PC-3 (cell line): ENCODE results near the gene GALNT10. TPM values are rescaled to one million over a fixed set of nuclear protein-coding genes. Genes with fewer than 3 reads are reported as not detected.

Experiments used
- ATAC-seq: fragments of 200-7000 bp; cut with Tn5 transposase; 2 replicates; pipeline ENCODE4 v1.9.1; 2020; ENCODE audit warnings: mild to moderate bottlenecking, moderate library complexity
- BruUV-seq: library from RNA; stranded (reverse); fragments of 400-500 nt; replicated peaks from 2 replicates; lab custom pipeline; 2021; lab: Mats Ljungman, UMichigan
- CTCF ChIA-PET: fragments of 300-600 bp; sonication (Branson Sonifier 250); formaldehyde crosslinking; loops from one replicate; lab custom pipeline; 2022; ENCODE audit warnings: antibody characterized with exemption; lab: Charles Lee
- POLR2A ChIA-PET: fragments of 300-600 bp; sonication (Branson Sonifier 250); formaldehyde crosslinking; loops from one replicate; lab custom pipeline; 2022; ENCODE audit warnings: antibody characterized with exemption; ENCODE audit not compliant: unreplicated experiment; lab: Charles Lee
- DNase-seq: peaks from one replicate; pipeline ENCODE4 v3.0.0-alpha.2; 2015
- H2AFZ ChIP-seq: fragments of 300-600 bp; sonication (generic); 2 replicates; pipeline ENCODE4 v1.6.0; 2016; ENCODE audit warnings: antibody characterized with exemption, low read length
- H3F3A ChIP-seq: fragments of 300-600 bp; sonication (generic); one replicate; pipeline ENCODE4 v1.6.0; 2017; ENCODE audit warnings: antibody characterized with exemption, low read length, control low read depth, mild to moderate bottlenecking; ENCODE audit not compliant: unreplicated experiment
- H3K27ac ChIP-seq: fragments of 300-600 bp; sonication (generic); 2 replicates; pipeline ENCODE4 v1.5.1; 2016; ENCODE audit warnings: mild to moderate bottlenecking, low read length
- H3K27me3 ChIP-seq: fragments of 300-600 bp; sonication (generic); 2 replicates; pipeline ENCODE4 v1.6.1; 2016; ENCODE audit warnings: low read length, mixed read lengths
- H3K36me3 ChIP-seq: fragments of 300-600 bp; sonication (generic); 2 replicates; pipeline ENCODE4 v1.6.1; 2016; ENCODE audit warnings: low read depth, mixed run types, low read length, mixed read lengths
- H3K4me1 ChIP-seq: fragments of 300-600 bp; sonication (generic); 2 replicates; pipeline ENCODE4 v1.5.1; 2016; ENCODE audit warnings: low read length; ENCODE audit not compliant: insufficient read depth
- H3K4me2 ChIP-seq: fragments of 300-600 bp; sonication (generic); 2 replicates; pipeline ENCODE4 v1.6.0; 2016; ENCODE audit warnings: low read length
- H3K4me3 ChIP-seq: fragments of 300-600 bp; sonication (generic); 2 replicates; pipeline ENCODE4 v1.5.1; 2016; ENCODE audit warnings: mild to moderate bottlenecking, low read length, mixed read lengths
- H3K79me2 ChIP-seq: fragments of 300-600 bp; sonication (generic); 2 replicates; pipeline ENCODE4 v1.6.1; 2017; ENCODE audit warnings: low read length, mixed read lengths
- H3K9ac ChIP-seq: fragments of 300-600 bp; sonication (generic); 2 replicates; pipeline ENCODE4 v1.6.0; 2016; ENCODE audit warnings: mild to moderate bottlenecking, low read length
- H3K9me2 ChIP-seq: fragments of 300-600 bp; sonication (generic); replicated peaks from 2 replicates; pipeline ENCODE4 v1.6.1; 2016; ENCODE audit warnings: mixed run types, low read length, mixed read lengths
- H3K9me3 ChIP-seq: fragments of 300-600 bp; sonication (generic); 2 replicates; pipeline ENCODE4 v1.6.1; 2016; ENCODE audit warnings: low read length, mixed read lengths
- H4K20me1 ChIP-seq: fragments of 300-600 bp; sonication (generic); 2 replicates; pipeline ENCODE4 v1.6.1; 2016; ENCODE audit warnings: low read length, mixed read lengths
- EZH2 ChIP-seq: fragments of 300-600 bp; sonication (generic); IDR thresholded peaks from one replicate; pipeline ENCODE4 v1.6.1; 2017; ENCODE audit warnings: antibody characterized with exemption, mild to moderate bottlenecking, low read length; ENCODE audit not compliant: unreplicated experiment
- EZH2phosphoT487 ChIP-seq: fragments of 300-600 bp; sonication (generic); IDR thresholded peaks from 2 replicates; pipeline ENCODE4 v1.6.1; 2018; ENCODE audit warnings: mild to moderate bottlenecking, antibody characterized with exemption, low read length, borderline replicate concordance
- intact Hi-C: fragments of 100-400 bp; cut with micrococcal nuclease; formaldehyde crosslinking; loops from 2 replicates; pipeline ENCODE4 v1.9.0; 2023
- total RNA-seq: library from RNA; depleted of rRNA; stranded (reverse); fragments of >200 nt; gene quantifications from 2 replicates; pipeline ENCODE4 v1.2.3, GENCODE V29; 2014
- TF ChIP-seq, protein P1 (sequence below): fragments of 300-600 bp; sonication (generic); conservative IDR thresholded peaks from 2 replicates; pipeline ENCODE4 v1.5.1; 2017; ENCODE audit warnings: antibody characterized with exemption, low read depth, mild to moderate bottlenecking, low read length

Gene GALNT10
- total RNA-seq, 1 experiment from 2014 or later, result 46.2 TPM

DNA sequence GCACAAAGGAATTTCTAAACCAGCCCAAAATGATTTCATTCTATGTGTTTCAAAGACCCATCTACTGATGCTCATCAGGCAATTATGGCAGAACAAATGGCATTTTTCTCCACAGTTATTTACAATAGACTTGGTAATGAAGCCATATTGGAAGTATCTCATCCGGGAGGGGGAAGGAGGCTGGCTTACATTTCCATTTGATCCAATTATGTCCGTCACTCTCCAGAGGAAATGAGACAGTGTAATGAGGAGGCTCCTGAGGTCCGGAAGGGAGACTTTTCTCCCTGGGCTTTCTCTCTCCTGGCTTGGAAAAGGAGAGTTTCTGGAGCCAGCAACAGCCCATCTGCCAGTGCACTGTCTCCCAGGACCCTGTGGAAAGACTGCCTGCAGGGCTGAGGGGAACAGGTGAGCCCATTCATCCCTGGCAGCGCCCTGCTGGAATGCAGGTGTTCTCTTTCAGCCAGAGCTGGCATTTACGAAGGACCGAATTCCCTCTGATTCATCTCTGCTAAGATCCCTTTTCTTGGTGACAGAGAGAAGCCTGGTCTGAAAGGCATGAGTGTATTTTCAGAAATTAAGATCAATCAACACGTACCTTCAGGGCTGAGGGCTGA is 200.3 kb downstream of the GALNT10 start:
- no peaks in the 10 kb centered on the region for H4K20me1 ChIP-seq
- peaks cover 7% of the 10 kb centered on the region; the same call in 1 of the 2 replicates for H3K4me1 ChIP-seq
- no TSS peak for BruUV-seq
- no peak overlapping the region for H3K4me2 ChIP-seq
- H3K9me3 ChIP-seq, result no peaks in the 10 kb centered on the region
- no peak overlapping the region for H3K9ac ChIP-seq
- DNase-seq (no peak), ATAC-seq (no peak)
- H3K4me3 ChIP-seq, result no peak overlapping the region
- TF ChIP-seq EZH2phosphoT487 (no peak), EZH2 (no peak)
- TF ChIP-seq, protein P1, sequence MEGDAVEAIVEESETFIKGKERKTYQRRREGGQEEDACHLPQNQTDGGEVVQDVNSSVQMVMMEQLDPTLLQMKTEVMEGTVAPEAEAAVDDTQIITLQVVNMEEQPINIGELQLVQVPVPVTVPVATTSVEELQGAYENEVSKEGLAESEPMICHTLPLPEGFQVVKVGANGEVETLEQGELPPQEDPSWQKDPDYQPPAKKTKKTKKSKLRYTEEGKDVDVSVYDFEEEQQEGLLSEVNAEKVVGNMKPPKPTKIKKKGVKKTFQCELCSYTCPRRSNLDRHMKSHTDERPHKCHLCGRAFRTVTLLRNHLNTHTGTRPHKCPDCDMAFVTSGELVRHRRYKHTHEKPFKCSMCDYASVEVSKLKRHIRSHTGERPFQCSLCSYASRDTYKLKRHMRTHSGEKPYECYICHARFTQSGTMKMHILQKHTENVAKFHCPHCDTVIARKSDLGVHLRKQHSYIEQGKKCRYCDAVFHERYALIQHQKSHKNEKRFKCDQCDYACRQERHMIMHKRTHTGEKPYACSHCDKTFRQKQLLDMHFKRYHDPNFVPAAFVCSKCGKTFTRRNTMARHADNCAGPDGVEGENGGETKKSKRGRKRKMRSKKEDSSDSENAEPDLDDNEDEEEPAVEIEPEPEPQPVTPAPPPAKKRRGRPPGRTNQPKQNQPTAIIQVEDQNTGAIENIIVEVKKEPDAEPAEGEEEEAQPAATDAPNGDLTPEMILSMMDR, result no peak
- peaks cover 3% of the 10 kb centered on the region; the same call in 1 of the 2 replicates for H3K36me3 ChIP-seq
- POLR2A ChIA-PET, result no interaction called here
- H3F3A ChIP-seq, result no peaks in the 10 kb centered on the region
- CTCF ChIA-PET, result no interaction called here
- H3K27me3 ChIP-seq, result no peaks in the 10 kb centered on the region
- no peaks in the 10 kb centered on the region for H3K9me2 ChIP-seq
- no peaks in the 10 kb centered on the region for H3K79me2 ChIP-seq
- intact Hi-C loops, result no loop called here
- no peak overlapping the region for H3K27ac ChIP-seq
- H2AFZ ChIP-seq, result no peak overlapping the region

DNA sequence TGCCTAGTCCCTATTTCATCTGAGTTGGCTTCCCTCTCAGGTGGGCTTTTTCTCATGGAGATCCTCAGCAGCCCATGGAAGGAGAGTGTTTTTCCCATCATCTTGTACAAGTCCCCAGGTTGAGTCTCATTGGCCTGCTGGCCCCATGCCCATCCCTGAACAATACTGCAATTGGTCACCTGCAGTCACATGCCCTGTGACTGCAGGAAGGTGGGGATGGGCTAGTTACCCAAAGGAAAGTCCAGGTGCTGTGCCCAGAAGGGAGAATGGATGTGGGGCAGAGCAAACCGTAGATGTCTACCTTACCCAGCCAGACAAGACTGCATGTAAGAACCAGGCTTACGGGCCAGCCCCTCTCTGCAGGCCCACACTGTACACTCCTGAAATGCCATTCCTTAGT is 201.3 kb downstream of the GALNT10 start:
- H3K4me3 ChIP-seq, result no peak overlapping the region
- H2AFZ ChIP-seq, result no peak overlapping the region
- no peak overlapping the region for H3K9ac ChIP-seq
- POLR2A ChIA-PET, result no interaction called here
- no TSS peak for BruUV-seq
- no peaks in the 10 kb centered on the region for H3K9me3 ChIP-seq
- no peak overlapping the region for H3K27ac ChIP-seq
- no peaks in the 10 kb centered on the region for H3K27me3 ChIP-seq
- intact Hi-C loops, result no loop called here
- peaks cover 10% of the 10 kb centered on the region; the same call in 1 of the 2 replicates for H3K4me1 ChIP-seq
- DNase-seq (no peak), ATAC-seq (no peak)
- no peaks in the 10 kb centered on the region for H3K9me2 ChIP-seq
- CTCF ChIA-PET, result no interaction called here
- H3F3A ChIP-seq, result no peaks in the 10 kb centered on the region
- peaks cover 3% of the 10 kb centered on the region; the same call in 1 of the 2 replicates for H3K36me3 ChIP-seq
- no peaks in the 10 kb centered on the region for H4K20me1 ChIP-seq
- H3K79me2 ChIP-seq, result no peaks in the 10 kb centered on the region
- no peak for TF ChIP-seq EZH2phosphoT487
- TF ChIP-seq, protein P1, result no peak
- TF ChIP-seq EZH2, result no peak
- H3K4me2 ChIP-seq, result no peak overlapping the region

DNA sequence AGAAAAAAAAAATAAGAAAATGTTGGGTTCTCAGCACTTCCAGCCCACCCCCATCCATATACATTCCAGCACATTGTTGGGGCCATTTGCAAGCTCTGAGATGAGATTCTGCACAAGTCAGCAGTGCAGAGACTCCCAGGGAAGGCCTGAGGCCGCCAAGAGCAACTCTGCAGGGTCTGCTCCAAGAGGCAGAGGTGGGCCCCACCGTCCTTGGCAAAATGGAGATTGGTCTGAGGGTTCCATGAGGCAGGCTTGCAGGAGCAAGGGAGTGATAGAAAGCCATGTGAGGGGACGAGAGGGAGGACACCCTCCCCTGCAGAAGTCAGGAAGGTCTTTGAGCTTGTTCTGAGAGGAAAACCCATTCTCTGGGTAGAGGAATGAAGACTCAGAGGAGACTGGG is 203.3 kb downstream of the GALNT10 start:
- TF ChIP-seq, protein P1, result no peak
- no peak for TF ChIP-seq EZH2
- TF ChIP-seq EZH2phosphoT487, result no peak
- intact Hi-C loops, result no loop called here

More for the DNA sequence above, 203.3 kb downstream of the GALNT10 start:
- H3K4me1 ChIP-seq, result peaks cover 10% of the 10 kb centered on the region; the same call in 1 of the 2 replicates
- no peak for DNase-seq
- peaks cover 3% of the 10 kb centered on the region; the same call in 1 of the 2 replicates for H3K36me3 ChIP-seq
- no TSS peak for BruUV-seq
- H3K27me3 ChIP-seq, result no peaks in the 10 kb centered on the region
- no peak overlapping the region for H3K4me3 ChIP-seq
- no peak overlapping the region for H3K27ac ChIP-seq
- H3K4me2 ChIP-seq, result no peak overlapping the region
- CTCF ChIA-PET, result no interaction called here
- ATAC-seq, result no peak
- no peaks in the 10 kb centered on the region for H3K9me2 ChIP-seq
- H4K20me1 ChIP-seq, result no peaks in the 10 kb centered on the region
- no peak overlapping the region for H3K9ac ChIP-seq
- H2AFZ ChIP-seq, result no peak overlapping the region
- no peaks in the 10 kb centered on the region for H3F3A ChIP-seq
- no peaks in the 10 kb centered on the region for H3K79me2 ChIP-seq
- POLR2A ChIA-PET, result no interaction called here
- no peaks in the 10 kb centered on the region for H3K9me3 ChIP-seq
